HG03457 (cell line): ENCODE results near the gene IQCF6.
"Not testable (repeated sequence)": the region's sequence is repeated elsewhere in the genome, so short reads cannot be mapped to it uniquely, and the experiment has no call there.

Source experiments
- ATAC-seq: cut with Tn5 transposase; IDR thresholded peaks from one replicate; pipeline ENCODE4 v1.9.1; 2021; ENCODE audit warnings: moderate number of reproducible peaks; ENCODE audit not compliant: unreplicated experiment

IQCF6 gene

GRCh38 chr3:51779137-51779536, at the start of gene IQCF6:
Gene IQCF6 (minus strand): TSS chr3:51779237. CDS start chr3:51779224, 13 bp downstream.
- ATAC-seq, result no peak

DNA sequence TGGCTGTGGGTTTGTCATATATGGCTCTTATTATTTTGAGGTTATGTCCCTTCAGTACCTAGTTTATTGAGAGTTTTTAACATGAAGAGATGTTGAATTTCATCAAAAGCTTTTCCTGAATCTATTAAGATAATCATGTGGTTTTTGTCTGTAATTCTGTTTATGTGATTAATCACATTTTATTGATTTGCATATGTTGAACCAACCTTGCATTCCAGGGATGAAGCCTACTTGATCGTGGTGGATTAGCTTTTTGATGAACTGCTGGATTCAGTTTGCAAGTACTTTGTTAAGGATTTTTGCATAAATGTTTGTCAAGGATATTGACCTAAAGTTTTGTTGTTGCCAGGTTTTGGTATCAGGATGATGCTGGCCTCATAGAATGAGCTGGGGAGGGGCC, 49.3 kb upstream of the IQCF6 start:
- ATAC-seq, result no peak

DNA sequence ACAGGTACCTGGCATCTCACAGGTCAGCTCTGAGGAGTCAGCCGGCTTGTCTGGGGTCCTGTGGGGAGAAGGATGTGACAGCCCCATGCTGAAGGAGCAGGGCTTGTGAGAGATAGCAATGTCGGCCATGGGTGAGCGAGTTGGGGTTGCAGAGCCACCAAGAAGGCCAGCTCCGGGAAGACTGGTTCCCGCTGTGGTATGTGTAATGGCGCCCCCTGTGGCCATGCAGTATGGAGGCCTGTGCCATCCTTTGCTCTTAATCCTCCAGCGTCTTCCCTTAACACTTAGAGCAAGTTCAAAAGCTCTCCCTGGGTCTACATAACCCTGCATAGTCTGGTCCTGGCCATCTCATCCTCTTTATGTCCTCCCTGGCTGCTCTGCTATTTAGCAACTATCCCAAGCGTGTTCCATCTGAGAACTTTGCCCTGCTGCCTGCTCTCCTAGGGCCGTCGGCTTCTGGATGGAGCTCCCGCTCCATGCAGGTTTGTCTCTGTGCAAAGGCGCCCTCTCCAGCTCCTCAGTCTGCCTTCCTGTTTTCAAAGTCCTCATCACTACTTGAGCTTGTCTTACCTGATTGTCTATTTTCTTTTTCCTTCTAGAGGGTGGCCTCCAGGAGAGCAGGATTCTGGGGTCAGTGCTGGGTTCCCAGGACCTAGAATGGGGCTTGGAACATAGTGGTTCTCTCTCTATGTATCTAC, 40.8 kb upstream of the IQCF6 start:
- no peak for ATAC-seq

- ATAC-seq, result no peak
Measured at GRCh38 chr3:51819151-51819550, 40.1 kb upstream of the IQCF6 start.

DNA sequence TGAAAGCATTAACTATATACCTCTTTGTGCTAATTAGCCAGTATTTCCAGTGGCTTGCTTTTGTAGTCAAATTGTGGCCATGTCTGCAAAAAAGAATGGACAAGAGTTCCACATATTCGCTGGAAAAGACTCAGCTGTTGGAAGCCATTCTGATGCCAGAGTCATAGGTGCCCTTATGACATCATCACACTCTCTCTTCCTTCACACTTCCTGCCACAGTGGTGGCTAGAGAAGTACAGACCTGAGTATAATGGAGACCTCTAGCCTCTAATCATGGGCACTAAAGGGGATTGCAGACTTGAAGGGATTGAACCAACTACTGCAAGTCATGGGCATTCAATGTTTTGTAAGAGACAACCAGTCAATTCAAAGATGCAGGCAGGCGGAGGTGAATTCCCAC, 38.3 kb upstream of the IQCF6 start:
- ATAC-seq, result no peak

- ATAC-seq, result no peak
Measured at GRCh38 chr3:51816723-51817122, 37.7 kb upstream of the IQCF6 start.

- no peak for ATAC-seq
Measured at GRCh38 chr3:51815614-51816013, 36.6 kb upstream of the IQCF6 start.

GRCh38 chr3:51814034-51814433, 35.0 kb upstream of the IQCF6 start:
- ATAC-seq, result no peak

DNA sequence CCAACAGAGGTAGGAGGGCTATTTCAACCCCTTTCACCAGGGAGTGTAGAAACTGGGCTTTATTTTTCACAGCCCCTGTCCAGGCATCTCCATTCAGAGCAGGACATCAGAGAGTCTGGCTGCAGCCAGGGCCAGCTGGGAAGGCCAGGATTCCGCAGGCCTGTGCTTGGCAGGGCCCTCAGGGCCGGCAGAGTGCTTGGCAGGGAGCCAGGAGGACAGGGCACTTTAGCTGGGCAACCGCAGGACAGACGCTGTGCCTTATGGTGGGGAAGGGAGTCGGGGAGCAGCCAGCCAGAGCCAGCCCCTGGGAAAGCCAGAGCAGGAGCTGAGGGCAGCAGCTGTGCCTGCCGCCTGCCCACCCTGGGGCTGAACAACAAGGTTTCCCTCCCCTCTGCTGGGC, 34.5 kb upstream of the IQCF6 start:
- ATAC-seq, result no peak

- no peak for ATAC-seq
Measured at GRCh38 chr3:51808934-51809333, 29.9 kb upstream of the IQCF6 start.

DNA sequence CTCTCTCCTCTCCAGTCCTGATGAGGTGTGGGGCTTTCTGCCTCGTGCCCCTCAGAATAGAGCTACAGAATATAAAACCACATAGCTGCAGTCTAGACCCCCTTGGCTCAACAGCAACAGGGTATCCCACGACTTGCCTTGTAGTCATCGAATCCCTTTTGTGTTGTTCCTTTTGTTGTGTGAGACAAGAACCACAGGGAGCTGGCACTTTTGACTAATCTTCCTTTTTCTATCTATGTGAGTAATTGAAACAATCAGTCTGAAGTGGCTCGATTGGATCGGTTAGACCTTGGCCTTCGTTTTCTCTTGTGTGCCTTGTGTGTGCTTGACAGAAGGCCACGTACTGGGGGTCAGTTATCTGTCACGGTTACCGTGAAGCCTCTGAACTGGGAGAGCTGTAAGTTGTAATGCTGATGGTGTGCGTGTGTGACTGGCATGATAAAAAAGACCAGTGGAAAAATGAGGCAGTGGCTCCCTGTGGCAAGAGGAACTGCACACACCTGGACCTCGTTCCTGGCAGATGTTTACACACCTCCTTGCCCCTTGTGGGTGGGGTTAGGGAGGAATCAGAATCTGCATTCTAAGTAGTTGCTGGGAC, 23.2 kb upstream of the IQCF6 start:
- ATAC-seq, result no peak

GRCh38 chr3:51800750-51801125, 21.7 kb upstream of the IQCF6 start:
- no peak for ATAC-seq

DNA sequence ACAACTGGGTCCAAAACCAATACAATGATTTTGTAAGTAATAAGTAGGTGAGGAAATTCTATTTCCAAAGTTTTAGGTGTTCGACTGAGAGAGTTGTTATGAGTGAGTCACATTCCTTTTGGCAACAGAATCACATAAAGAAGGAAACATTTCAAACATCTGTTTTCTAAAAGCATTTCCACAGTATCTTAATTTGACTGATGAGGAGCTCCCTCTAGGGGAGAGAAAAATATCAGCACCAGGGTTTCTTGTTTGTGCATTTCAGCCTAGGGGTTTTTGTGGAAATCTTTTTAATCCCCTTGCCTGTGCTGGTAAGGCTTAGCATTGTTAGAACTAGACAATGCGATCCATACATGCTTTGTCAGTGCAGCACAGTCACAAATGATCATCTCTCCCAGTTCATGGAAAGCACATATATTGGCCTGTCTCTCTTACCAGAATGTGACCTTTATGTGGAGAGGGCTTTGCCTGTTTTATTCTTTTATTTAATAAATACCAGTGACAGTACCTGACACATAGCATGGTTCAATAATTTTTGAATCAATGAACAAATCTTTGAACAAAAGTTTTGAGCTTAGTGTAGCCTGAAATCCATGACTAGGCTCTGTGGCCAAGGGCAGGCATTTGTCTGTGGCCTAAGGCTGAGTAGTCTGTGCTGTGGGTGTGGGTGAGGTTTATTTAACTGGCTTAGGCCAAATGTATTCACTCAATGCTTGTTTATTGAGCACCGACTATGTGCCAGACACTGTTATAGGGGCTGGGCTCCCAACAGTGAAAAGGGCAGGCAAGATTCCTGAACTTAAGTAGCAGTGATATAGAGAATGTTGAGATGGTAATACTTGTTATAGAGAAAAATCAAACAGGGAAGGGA, 21.1 kb upstream of the IQCF6 start:
- no peak for ATAC-seq

GRCh38 chr3:51798411-51798963, 19.4 kb upstream of the IQCF6 start:
- ATAC-seq, result no peak

- no peak for ATAC-seq
Measured at GRCh38 chr3:51796854-51797253, 17.8 kb upstream of the IQCF6 start.

- no peak for ATAC-seq
Measured at GRCh38 chr3:51794206-51794605, 15.2 kb upstream of the IQCF6 start.

GRCh38 chr3:51792206-51792605, 13.2 kb upstream of the IQCF6 start:
- no peak for ATAC-seq

GRCh38 chr3:51789437-51789836, 10.4 kb upstream of the IQCF6 start:
- no peak for ATAC-seq

GRCh38 chr3:51787576-51787975, 8.5 kb upstream of the IQCF6 start:
- not testable (repeated sequence) for ATAC-seq

GRCh38 chr3:51786267-51786666, 7.2 kb upstream of the IQCF6 start:
- ATAC-seq, result no peak

GRCh38 chr3:51778554-51778953, 483 bp downstream of the IQCF6 start:
- ATAC-seq, result no peak

DNA sequence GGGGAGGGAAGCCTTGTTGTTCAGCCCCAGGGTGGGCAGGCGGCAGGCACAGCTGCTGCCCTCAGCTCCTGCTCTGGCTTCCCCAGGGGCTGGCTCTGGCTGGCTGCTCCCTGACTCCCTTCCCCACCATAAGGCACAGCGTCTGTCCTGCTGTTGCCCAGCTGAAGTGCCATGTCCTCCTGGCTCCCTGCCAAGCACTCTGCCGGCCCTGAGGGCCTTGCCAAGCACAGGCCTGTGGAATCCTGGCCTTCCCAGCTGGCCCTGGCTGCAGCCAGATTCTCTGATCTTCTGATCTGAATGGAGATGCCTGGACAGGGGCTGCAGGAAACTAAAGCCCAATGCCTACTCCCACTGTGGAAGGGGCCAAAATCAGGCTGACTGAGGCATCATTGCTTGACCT, 1.1 kb downstream of the IQCF6 start:
- no peak for ATAC-seq
